Ectodermal cell (in vitro differentiated cells): Measurements from ENCODE around the gene NOS3.

Experiments used
- H3K27ac ChIP-seq: 2 replicates; pipeline ENCODE4 v1.7.0; 2013; ENCODE audit warnings: mild to moderate bottlenecking, low read depth, low read length; ENCODE audit not compliant: insufficient read depth, poor library complexity, severe bottlenecking
- H3K27me3 ChIP-seq: 2 replicates; pipeline ENCODE4 v1.7.0; 2013; ENCODE audit warnings: mild to moderate bottlenecking, low read length; ENCODE audit not compliant: insufficient read depth, control insufficient read depth, poor library complexity, severe bottlenecking
- H3K36me3 ChIP-seq: one replicate; pipeline ENCODE4 v1.7.0; 2013; ENCODE audit warnings: low read length; ENCODE audit not compliant: control insufficient read depth, insufficient read depth
- H3K4me1 ChIP-seq: one replicate; pipeline ENCODE4 v1.7.0; 2013; ENCODE audit warnings: low read length; ENCODE audit not compliant: control insufficient read depth, insufficient read depth
- H3K4me3 ChIP-seq: 2 replicates; pipeline ENCODE4 v1.7.0; 2013; ENCODE audit warnings: low read depth, low read length, control low read depth; ENCODE audit not compliant: insufficient read depth
- H3K9me3 ChIP-seq: 2 replicates; pipeline ENCODE4 v1.7.0; 2013; ENCODE audit warnings: mild to moderate bottlenecking, low read length, moderate library complexity; ENCODE audit not compliant: control insufficient read depth
- WGBS, 2 experiments: methylation state at CpG; one replicate each; pipeline ENCODE4 v1.1.7; 2013; ENCODE audit warnings: missing lambda C conversion rate in 2 of 2; 5-methylcytosine and 5-hydroxymethylcytosine counted together

Gene NOS3

GRCh38 chr7:150994141-150994837 is 3.5 kb downstream of the NOS3 start:
- 79 to 81% methylated on average over 14 to 15 of the region's 15 CpGs for WGBS, 2 experiments
- Histone ChIP-seq H3K27me3 (no peaks in the 10 kb centered on the region), H3K4me3 (no peak overlapping the region), H3K27ac (no peak overlapping the region), H3K9me3 (peaks cover 2% of the 10 kb centered on the region), H3K4me1 (peaks cover 29% of the 10 kb centered on the region), H3K36me3 (no peaks in the 10 kb centered on the region)

DNA sequence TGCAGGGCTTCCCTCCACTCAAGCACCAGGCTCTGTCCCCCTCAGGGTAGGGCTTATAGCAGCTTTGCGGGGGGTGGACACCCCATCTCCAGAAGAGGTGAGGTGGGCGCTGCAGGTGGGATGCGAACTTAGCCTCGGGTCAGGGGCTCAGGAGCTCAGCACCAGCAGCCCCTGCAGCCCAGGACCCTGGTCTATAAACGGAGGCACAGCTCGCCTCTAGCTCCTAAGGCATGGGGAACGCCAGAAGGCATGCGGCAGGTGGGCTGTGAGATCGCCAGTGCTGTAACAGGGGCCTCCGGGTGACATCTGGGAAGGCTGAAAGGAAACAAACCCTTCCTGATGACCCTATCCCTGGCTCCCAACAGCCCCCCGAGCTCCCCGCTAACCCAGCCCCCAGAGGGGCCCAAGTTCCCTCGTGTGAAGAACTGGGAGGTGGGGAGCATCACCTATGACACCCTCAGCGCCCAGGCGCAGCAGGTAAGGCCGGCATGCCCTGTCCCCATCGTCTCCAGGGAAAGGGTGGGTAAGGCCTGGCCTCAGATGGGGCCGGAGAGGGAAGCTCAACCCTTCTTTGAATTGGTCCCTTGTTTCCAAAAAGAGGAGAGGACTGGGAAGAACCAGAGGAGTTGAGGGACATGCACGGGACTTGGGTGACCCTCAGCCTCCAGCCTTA is 4.2 kb downstream of the NOS3 start:
- Histone ChIP-seq H3K27ac (no peak overlapping the region), H3K4me3 (no peak overlapping the region), H3K9me3 (peaks cover 1% of the 10 kb centered on the region), H3K4me1 (peaks cover 29% of the 10 kb centered on the region), H3K27me3 (no peaks in the 10 kb centered on the region), H3K36me3 (no peaks in the 10 kb centered on the region)
- WGBS, 2 experiments: 80 to 86% methylated on average over 19 of the region's 19 CpGs

DNA sequence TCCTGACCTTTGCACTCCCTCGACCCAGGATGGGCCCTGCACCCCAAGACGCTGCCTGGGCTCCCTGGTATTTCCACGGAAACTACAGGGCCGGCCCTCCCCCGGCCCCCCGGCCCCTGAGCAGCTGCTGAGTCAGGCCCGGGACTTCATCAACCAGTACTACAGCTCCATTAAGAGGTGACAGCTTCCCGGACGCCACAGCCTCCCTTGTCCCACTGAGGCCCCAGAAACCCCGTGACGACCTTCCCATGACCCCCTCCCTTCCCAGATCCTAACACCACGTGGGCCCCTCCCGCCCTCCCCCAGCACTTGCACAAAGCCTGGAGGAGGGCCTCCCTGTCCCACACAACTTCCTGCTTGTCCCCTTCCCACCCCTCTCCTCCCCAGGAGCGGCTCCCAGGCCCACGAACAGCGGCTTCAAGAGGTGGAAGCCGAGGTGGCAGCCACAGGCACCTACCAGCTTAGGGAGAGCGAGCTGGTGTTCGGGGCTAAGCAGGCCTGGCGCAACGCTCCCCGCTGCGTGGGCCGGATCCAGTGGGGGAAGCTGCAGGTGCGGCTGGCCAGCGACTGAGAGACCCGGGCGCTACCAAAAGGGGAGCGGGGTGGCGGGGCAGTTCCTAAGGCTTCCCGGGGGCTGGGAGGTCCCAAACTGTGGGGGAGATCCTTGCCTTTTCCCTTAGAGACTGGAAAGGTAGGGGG is 5.7 kb downstream of the NOS3 start:
- H3K36me3 ChIP-seq: no peaks in the 10 kb centered on the region
- H3K9me3 ChIP-seq: no peaks in the 10 kb centered on the region
- H3K27ac ChIP-seq: no peak overlapping the region
- H3K4me3 ChIP-seq: no peak overlapping the region
- H3K4me1 ChIP-seq: peaks cover 29% of the 10 kb centered on the region
- WGBS, 2 experiments: 65 to 70% methylated on average over 30 of the region's 31 CpGs
- H3K27me3 ChIP-seq: no peaks in the 10 kb centered on the region

GRCh38 chr7:150997075-150997511 is 6.3 kb downstream of the NOS3 start:
- Histone ChIP-seq H3K27ac (no peak overlapping the region), H3K9me3 (no peaks in the 10 kb centered on the region)

DNA sequence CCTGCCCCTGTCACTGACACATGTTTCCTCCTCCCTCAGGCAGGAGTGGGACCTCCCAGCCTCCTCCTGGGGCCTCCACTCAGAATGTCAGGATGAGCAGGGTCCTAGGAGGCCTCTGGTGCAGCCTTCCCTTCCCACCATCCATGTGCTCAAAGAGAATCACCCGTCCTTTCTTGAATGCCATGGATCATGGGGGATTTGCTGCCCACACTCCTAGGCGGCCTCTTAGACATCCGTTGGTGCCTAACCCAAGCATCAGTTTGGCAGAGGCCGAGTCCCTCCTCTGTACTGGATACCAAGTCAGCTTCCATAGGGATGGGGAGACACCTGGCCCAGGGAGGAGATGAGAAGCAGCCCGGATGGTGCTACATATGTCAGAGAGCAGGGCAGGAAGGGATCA is 7.0 kb downstream of the NOS3 start:
- H3K4me3 ChIP-seq: no peak overlapping the region
- H3K27me3 ChIP-seq: no peaks in the 10 kb centered on the region
- WGBS, 2 experiments: 96% methylated on average over 5 of the region's 5 CpGs
- H3K27ac ChIP-seq: no peak overlapping the region
- no peaks in the 10 kb centered on the region for H3K9me3 ChIP-seq
- H3K36me3 ChIP-seq: no peaks in the 10 kb centered on the region
- peaks cover 29% of the 10 kb centered on the region for H3K4me1 ChIP-seq

More at GRCh38 chr7:150997075-150997511, 6.3 kb downstream of the NOS3 start:
- H3K36me3 ChIP-seq: no peaks in the 10 kb centered on the region
- no peaks in the 10 kb centered on the region for H3K27me3 ChIP-seq
- H3K4me3 ChIP-seq: no peak overlapping the region
- 88 to 90% methylated on average over 8 of the region's 8 CpGs for WGBS, 2 experiments
- peaks cover 29% of the 10 kb centered on the region for H3K4me1 ChIP-seq

DNA sequence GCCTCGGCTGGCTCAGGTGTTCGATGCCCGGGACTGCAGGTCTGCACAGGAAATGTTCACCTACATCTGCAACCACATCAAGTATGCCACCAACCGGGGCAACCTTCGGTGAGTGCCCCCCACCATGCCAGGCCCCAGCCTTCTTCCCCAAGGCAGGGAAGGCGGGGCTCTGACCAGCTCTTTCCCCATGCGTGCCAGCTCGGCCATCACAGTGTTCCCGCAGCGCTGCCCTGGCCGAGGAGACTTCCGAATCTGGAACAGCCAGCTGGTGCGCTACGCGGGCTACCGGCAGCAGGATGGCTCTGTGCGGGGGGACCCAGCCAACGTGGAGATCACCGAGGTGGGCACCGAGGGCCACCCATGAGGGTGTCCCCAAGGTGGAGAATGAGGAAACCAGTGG is 7.5 kb downstream of the NOS3 start:
- Histone ChIP-seq H3K9me3 (no peaks in the 10 kb centered on the region), H3K4me3 (no peak overlapping the region), H3K27ac (no peak overlapping the region), H3K36me3 (no peaks in the 10 kb centered on the region), H3K4me1 (peaks cover 25% of the 10 kb centered on the region), H3K27me3 (no peaks in the 10 kb centered on the region)
- 94 to 95% methylated on average over 20 of the region's 20 CpGs for WGBS, 2 experiments

DNA sequence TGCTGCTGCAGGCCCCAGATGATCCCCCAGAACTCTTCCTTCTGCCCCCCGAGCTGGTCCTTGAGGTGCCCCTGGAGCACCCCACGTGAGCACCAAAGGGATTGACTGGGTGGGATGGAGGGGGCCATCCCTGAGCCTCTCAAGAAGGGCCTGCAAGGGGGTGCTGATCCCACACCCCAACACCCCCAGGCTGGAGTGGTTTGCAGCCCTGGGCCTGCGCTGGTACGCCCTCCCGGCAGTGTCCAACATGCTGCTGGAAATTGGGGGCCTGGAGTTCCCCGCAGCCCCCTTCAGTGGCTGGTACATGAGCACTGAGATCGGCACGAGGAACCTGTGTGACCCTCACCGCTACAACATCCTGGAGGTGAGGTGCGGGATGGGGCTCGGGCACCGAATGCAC is 8.2 kb downstream of the NOS3 start:
- Histone ChIP-seq H3K27me3 (no peaks in the 10 kb centered on the region), H3K4me1 (peaks cover 18% of the 10 kb centered on the region), H3K36me3 (no peaks in the 10 kb centered on the region), H3K27ac (no peak overlapping the region), H3K4me3 (no peak overlapping the region), H3K9me3 (no peaks in the 10 kb centered on the region)
- WGBS, 2 experiments: 93 to 94% methylated on average over 12 of the region's 12 CpGs

DNA sequence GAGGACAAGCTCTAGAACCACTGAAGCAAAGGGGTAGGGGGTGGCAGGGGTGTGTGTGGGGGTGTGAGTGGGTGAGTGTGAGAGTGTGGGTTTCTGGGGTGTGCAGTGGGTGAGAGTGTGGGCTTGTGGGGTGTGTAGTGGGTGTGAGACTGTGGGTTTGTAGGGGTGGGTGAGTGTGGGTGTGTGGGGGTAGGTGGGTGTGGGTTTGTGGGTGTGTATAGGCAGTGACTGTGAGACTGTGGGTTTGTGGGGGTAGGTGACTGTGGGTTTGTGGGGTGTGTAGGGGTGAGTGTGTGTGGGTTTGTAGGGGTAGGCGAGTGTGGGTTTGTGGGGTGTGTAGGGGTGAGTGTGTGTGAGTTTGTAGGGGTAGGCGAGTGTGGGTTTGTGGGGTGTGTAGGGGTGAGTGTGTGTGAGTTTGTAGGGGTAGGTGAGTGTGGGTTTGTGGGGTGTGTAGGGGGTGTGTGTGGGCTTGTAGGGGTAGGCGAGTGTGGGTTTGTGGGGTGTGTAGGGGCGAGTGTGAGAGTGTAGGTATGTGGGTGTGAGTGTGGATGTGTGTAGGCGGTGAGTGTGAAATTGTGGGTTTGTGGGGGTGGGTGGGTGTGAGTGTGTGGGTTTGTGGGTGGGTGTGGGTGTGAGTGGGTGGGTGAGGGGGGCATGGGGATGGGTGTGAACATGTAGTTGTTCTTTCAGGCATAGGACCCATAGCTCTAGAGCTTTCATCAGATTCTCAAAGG is 8.8 kb downstream of the NOS3 start:
- Histone ChIP-seq H3K36me3 (no peaks in the 10 kb centered on the region), H3K4me1 (peaks cover 13% of the 10 kb centered on the region), H3K9me3 (no peaks in the 10 kb centered on the region), H3K27ac (no peak overlapping the region), H3K27me3 (no peaks in the 10 kb centered on the region), H3K4me3 (no peak overlapping the region)
- 94 to 95% methylated on average over 5 of the region's 5 CpGs for WGBS, 2 experiments

DNA sequence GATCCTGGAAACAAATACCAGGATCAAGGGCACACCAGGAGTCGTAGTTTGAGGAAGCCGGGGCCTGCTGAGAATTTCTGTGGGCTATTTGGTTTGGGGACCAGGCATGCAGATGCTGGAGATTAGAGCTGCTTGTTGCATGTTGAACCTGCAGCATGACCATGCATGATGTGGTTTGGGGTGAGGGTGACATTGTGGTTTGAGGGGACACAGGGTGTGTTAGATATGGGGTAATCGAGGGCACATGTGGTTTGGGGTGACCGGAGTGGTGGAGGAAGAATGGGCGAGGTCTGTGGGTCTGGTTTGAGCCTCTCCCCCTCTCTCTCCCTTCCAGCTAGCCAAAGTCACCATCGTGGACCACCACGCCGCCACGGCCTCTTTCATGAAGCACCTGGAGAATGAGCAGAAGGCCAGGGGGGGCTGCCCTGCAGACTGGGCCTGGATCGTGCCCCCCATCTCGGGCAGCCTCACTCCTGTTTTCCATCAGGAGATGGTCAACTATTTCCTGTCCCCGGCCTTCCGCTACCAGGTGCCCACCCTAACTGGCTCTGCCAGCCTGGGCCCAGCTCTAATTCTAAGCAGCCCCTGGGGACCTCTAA is 10.2 kb downstream of the NOS3 start:
- no peaks in the 10 kb centered on the region for H3K27me3 ChIP-seq
- no peaks in the 10 kb centered on the region for H3K9me3 ChIP-seq
- H3K27ac ChIP-seq: no peak overlapping the region
- H3K4me3 ChIP-seq: no peak overlapping the region
- H3K4me1 ChIP-seq: peaks cover 8% of the 10 kb centered on the region
- H3K36me3 ChIP-seq: no peaks in the 10 kb centered on the region
- WGBS, 2 experiments: 94 to 96% methylated on average over 13 of the region's 13 CpGs
